Natural killer cell treated with Interleukin-12 subunit alpha and Interleukin-12 subunit beta and Interleukin-15 and Interleukin-18, amount 100 ng/mL, for 72 hours (primary cell): ENCODE results near the gene MND1. TPM values are rescaled to one million over a fixed set of nuclear protein-coding genes. Genes with fewer than 3 reads are reported as not detected.

Experiments used
- ATAC-seq, 2 donors: fragments of 150-1000 bp; cut with Tn5 transposase in 1 of 2; sonication (Bioruptor Pico), chemical (Tn5 transposase) in 1 of 2; 2 replicates each; pipeline ENCODE4 v1.10.0; 2021
- DNase-seq: peaks from one replicate; pipeline ENCODE4 v3.0.0; 2022; ENCODE audit warnings: low spot score
- H3K27ac Mint-ChIP-seq, 2 donors: 1 replicate in 1 of 2; 2 replicates in 1 of 2; pipeline ENCODE4 v1.8.0; 2022; ENCODE audit warnings: mixed read lengths in 2 of 2, mild to moderate bottlenecking in 1 of 2, moderate library complexity in 1 of 2
- H3K27me3 Mint-ChIP-seq, 2 donors: 1 replicate in 1 of 2; 2 replicates in 1 of 2; pipeline ENCODE4 v1.8.0; 2022; ENCODE audit warnings: mixed read lengths in 2 of 2
- H3K36me3 Mint-ChIP-seq: one replicate; pipeline ENCODE4 v1.8.0; 2022; ENCODE audit warnings: mixed read lengths
- H3K4me1 Mint-ChIP-seq, 2 donors: 1 replicate in 1 of 2; 2 replicates in 1 of 2; pipeline ENCODE4 v1.8.0; 2022; ENCODE audit warnings: low read depth in 2 of 2, mixed read lengths in 2 of 2, mild to moderate bottlenecking in 1 of 2
- H3K4me3 Mint-ChIP-seq: one replicate; pipeline ENCODE4 v1.8.0; 2022; ENCODE audit warnings: mixed read lengths
- H3K9me3 Mint-ChIP-seq: 2 replicates; pipeline ENCODE4 v1.8.0; 2022; ENCODE audit warnings: mixed read lengths
- total RNA-seq, 2 donors: library from RNA; stranded (reverse); gene quantifications; one replicate each; pipeline ENCODE4 v1.2.3, GENCODE V29; 2022

Gene MND1
- total RNA-seq, 2 donors from 2014 or later = 13.5 to 18.2 TPM

DNA sequence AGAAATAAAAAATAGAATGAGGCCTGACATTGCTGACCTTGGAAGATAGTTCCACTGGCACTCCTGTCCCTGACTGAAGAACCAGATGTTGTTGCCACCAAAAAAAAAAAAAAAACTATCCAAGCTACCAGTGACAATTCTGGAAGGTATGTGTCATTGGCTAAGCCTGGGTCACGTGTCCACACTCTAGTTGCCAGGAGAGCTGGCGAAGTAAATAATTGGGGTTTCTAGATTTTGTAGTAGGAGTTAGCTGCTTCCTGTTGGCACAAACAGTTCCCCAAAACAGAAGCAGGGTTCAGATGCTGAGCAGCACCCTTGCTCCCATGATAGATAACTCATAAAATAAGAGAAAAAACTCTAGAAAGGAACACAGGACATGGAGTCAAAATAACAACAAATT is 20.5 kb downstream of the MND1 start:
- DNase-seq = no peak
- Mint-ChIP-seq H3K4me3 (no peak overlapping the region), H3K27ac (no peak overlapping the region), H3K4me1 (peaks cover 5 to 6% of the 10 kb centered on the region in 2 donors), H3K9me3 (no peaks in the 10 kb centered on the region), H3K36me3 (peaks cover 10% of the 10 kb centered on the region), H3K27me3 (no peaks in the 10 kb centered on the region)
- ATAC-seq = no peak

DNA sequence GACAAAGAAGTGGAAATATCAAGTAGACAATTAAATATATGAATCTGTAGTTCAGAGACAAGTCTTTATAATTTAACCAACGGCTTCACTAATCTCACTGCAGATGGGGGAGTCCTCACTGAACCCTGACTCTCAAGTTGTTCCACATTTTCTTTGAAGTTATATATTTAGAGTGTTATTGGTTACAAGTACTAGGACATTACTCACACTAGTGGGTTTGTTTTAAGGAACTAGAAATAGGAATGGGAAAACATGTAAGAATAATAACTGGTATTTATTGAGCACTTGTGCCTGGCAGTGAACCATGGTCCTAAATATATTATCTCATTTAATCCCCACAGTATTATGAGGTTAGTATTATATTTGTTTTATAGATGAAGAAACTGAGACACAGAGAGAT is 22.0 kb downstream of the MND1 start:
- peaks cover 12% of the 10 kb centered on the region for H3K36me3 Mint-ChIP-seq

DNA sequence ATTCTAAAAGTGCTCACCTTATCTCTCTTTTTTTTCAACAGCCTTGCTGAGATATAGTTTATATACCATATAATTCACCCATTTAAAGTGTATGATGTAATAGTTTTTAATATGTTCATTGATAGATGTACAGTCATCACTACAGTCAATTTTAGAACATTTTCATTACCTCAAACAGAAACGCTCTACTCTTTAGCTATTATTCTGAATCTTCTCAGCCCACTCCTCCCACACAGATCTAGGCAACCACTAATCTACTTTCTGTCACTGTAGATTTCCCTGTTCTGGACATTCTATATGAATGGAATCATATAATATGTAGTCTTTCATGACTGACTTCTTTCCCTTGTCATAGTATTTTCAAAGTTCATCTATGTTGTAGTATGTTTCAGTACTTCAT is 22.6 kb downstream of the MND1 start:
- Mint-ChIP-seq H3K9me3 (no peaks in the 10 kb centered on the region), H3K36me3 (peaks cover 16% of the 10 kb centered on the region), H3K4me3 (no peak overlapping the region), H3K27me3 (no peaks in the 10 kb centered on the region), H3K27ac (no peak overlapping the region), H3K4me1 (peaks cover 6 to 11% of the 10 kb centered on the region in 2 donors)
- ATAC-seq (no peak), DNase-seq (no peak)

More for the DNA sequence above, 22.0 kb downstream of the MND1 start:
- H3K4me3 Mint-ChIP-seq = no peak overlapping the region
- H3K27me3 Mint-ChIP-seq = no peaks in the 10 kb centered on the region
- no peak for DNase-seq
- no peaks in the 10 kb centered on the region for H3K9me3 Mint-ChIP-seq
- ATAC-seq = no peak
- peaks cover 6% of the 10 kb centered on the region in 2 donors for H3K4me1 Mint-ChIP-seq
- no peak overlapping the region for H3K27ac Mint-ChIP-seq

DNA sequence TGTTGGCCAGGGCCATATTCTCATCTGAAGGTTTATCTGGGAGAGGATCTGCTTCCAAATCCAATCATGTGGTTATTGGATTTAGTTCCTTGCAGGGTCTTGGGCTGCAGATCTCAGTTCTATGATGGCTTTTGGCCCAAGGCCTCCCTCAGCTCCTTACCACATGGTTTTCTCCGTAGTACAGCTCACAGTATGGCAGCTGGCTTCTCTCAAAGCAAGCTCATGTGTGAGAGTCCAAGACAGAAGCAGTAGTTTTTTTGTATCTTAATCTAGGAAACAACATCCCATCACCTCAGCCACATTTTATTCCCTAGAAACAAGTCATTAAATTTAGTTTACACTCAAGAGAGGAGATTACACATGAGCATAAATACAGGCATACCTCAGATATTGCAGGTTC is 24.5 kb downstream of the MND1 start:
- ATAC-seq (no peak), DNase-seq (no peak)
- Mint-ChIP-seq H3K4me3 (no peak overlapping the region), H3K36me3 (peaks cover 22% of the 10 kb centered on the region), H3K9me3 (no peaks in the 10 kb centered on the region), H3K27me3 (no peaks in the 10 kb centered on the region), H3K4me1 (peaks cover 6 to 11% of the 10 kb centered on the region in 2 donors), H3K27ac (no peak overlapping the region)

DNA sequence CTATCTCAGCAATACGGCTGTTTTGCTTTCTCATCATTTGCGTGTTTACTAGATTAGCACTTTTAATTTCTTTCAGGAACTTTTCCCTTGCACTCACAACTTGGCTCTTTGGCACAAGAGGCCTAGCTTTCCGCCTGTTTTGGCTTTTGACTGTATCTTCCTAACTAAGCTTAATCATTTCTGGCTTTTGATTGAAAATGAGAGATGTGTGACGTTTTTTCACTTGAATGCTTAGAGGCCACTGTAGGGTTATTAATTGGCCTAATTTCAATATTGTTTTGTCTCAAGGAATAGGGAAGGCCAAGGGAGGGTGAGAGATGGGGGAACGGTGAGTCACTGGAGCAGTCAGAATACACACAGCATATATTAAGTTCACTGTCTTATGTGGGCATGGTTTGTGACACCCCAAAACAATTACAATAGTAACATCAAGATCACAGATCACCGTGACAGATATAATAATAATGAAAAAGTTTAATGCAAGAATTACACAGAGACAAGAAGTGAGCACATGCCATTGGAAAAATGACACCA is 27.3 kb downstream of the MND1 start:
- Mint-ChIP-seq H3K4me1 (peaks cover 4 to 11% of the 10 kb centered on the region in 2 donors), H3K27ac (no peak overlapping the region), H3K27me3 (no peaks in the 10 kb centered on the region), H3K9me3 (no peaks in the 10 kb centered on the region), H3K36me3 (peaks cover 22% of the 10 kb centered on the region), H3K4me3 (no peak overlapping the region)
- ATAC-seq (peak in 1 of 2 donors; percentile 71), DNase-seq (no peak)

DNA sequence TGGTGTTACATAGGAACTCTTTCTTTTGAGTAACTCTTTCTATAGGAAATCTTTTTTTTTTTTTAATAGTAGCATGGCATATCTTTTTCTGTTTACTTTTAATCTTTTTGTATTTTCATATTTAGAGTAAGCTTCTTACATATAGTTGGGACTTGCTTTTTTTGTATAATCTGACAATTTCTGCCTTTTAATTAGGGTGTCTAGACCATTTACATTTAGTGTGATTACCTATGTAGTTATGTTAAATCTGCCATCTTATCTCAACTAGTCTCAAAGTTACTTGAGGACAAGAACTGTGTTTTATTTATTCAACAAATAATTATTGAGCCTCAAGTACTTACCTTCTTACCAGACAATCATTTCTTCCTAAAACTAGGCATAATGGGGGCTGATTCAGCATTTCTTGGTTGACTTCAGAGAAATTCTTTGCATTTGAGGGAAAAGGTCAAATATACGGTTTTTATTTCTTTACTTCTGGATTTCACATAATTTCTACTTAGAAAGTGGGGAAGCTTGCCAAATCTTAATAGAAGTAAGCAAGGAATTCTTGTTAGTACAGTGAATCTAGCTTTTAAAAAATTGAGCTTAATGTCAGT is 28.6 kb downstream of the MND1 start:
- Mint-ChIP-seq H3K9me3 (no peaks in the 10 kb centered on the region), H3K4me1 (peaks cover 2 to 6% of the 10 kb centered on the region in 2 donors), H3K27ac (no peak overlapping the region), H3K36me3 (peaks cover 16% of the 10 kb centered on the region), H3K4me3 (no peak overlapping the region), H3K27me3 (no peaks in the 10 kb centered on the region)
- ATAC-seq (no peak), DNase-seq (no peak)

DNA sequence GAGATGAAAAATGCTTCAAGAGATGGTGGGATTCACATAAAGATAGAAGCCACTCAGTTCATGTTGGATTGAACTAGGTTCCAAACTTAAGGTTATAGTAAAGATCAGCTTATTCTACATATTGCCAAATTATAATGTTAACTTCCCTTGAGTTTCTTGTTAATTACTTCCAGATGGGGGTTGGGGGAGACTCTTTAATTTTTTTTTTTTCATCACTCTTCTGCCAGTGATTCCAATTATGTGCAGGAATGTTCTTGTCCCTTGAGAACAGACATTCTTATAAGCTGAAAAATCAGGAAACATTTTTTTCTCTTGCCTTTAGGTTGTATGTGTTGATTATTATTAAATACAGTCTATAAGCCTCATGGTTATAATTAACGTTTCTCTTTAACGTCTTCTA is 30.0 kb downstream of the MND1 start:
- no peak for DNase-seq
- H3K27me3 Mint-ChIP-seq = no peaks in the 10 kb centered on the region
- peaks cover 5 to 6% of the 10 kb centered on the region in 2 donors for H3K4me1 Mint-ChIP-seq
- no peaks in the 10 kb centered on the region for H3K9me3 Mint-ChIP-seq
- ATAC-seq = no peak
- peaks cover 12% of the 10 kb centered on the region for H3K36me3 Mint-ChIP-seq
- no peak overlapping the region for H3K4me3 Mint-ChIP-seq
- H3K27ac Mint-ChIP-seq = no peak overlapping the region

DNA sequence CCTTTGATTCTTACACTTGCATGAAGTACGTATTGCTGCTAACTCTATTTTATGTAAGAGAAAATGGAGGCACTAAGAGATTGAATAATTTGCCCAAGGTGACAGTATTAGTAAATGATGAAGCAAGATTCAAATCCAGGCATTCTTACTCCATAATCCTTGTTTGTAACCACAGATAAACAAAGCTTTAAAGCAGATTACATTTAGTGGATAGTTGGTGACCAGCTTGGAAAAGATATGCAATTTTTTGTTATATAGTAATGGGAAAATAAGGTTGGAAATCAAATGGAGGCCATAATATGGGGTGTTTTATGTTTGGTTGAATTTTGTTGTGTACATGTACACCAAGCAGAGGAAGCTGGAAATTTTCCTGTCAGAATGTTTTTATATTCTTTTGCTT is 30.8 kb downstream of the MND1 start:
- Mint-ChIP-seq H3K27me3 (no peaks in the 10 kb centered on the region), H3K4me3 (no peak overlapping the region), H3K4me1 (peaks cover 5 to 6% of the 10 kb centered on the region in 2 donors), H3K9me3 (no peaks in the 10 kb centered on the region), H3K27ac (no peak overlapping the region), H3K36me3 (peaks cover 12% of the 10 kb centered on the region)
- ATAC-seq (no peak), DNase-seq (no peak)

DNA sequence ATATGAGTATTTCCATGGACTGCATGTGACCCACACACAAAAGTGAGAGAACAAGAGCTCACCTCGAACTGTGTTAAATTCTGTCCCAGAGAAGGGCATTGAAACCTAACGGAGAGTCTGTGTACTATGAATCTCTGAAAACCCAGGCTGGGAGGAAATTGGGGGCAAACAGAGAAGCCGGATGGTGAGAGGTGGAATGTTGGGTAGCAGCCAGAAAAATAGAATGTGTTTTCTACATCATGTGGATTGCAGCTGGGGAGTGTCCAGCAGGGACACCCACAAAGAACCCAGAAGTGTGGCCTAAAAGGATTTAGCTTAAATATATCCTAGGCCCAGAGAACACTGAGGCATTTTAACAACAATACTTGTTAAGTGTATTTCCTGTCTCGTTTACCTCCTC is 38.6 kb downstream of the MND1 start:
- Mint-ChIP-seq H3K9me3 (no peaks in the 10 kb centered on the region), H3K36me3 (no peaks in the 10 kb centered on the region), H3K27me3 (no peaks in the 10 kb centered on the region), H3K4me1 (peaks cover 0 to 5% of the 10 kb centered on the region in 2 donors), H3K4me3 (no peak overlapping the region), H3K27ac (no peak overlapping the region)
- ATAC-seq = no peak
- DNase-seq = no peak

DNA sequence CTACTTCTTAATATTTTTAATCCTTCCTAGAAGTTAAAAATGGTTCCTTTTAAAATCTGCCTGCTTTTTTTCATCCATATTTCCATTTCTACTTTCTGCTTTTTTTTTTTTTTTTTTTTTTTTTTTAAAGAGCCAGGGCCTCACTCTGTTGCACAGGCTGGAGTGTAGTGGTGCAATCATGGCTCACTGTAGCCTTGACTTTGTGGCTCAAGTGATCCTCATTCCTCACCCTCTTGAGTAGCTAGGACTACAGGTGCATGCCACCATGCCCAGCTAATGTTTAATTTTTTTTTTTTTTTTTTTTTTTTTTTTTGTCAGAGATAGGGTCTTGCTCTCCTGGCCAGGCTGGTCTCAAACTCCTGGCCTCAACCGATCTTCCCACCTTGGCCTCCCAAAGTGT is 39.7 kb downstream of the MND1 start:
- ATAC-seq (no peak), DNase-seq (no peak)
- Mint-ChIP-seq H3K27me3 (no peaks in the 10 kb centered on the region), H3K27ac (no peak overlapping the region), H3K4me3 (no peak overlapping the region), H3K4me1 (no peaks in the 10 kb centered on the region), H3K36me3 (no peaks in the 10 kb centered on the region), H3K9me3 (no peaks in the 10 kb centered on the region)

DNA sequence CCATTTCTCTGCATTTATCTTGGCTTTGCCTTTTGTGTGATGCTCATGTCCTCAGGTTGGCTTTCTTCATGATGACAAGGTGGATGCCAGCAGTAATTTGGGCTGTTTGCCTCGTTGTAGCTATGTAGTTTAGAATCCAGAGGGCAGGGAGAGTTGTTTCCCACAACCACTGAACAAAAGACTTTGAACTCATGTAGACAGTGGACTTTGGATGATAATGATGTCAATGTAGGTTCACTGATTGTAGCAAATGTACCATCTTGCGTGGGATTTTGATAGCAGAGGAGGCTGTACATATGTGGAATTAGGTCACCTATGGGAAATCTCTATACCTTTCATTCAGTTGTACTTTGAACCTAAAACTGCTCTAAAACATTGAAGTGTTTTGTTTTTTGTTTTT is 41.3 kb downstream of the MND1 start:
- Mint-ChIP-seq H3K36me3 (no peaks in the 10 kb centered on the region), H3K4me1 (no peaks in the 10 kb centered on the region), H3K27me3 (no peaks in the 10 kb centered on the region), H3K4me3 (no peak overlapping the region), H3K9me3 (no peaks in the 10 kb centered on the region), H3K27ac (no peak overlapping the region)
- no peak for DNase-seq
- no peak for ATAC-seq

DNA sequence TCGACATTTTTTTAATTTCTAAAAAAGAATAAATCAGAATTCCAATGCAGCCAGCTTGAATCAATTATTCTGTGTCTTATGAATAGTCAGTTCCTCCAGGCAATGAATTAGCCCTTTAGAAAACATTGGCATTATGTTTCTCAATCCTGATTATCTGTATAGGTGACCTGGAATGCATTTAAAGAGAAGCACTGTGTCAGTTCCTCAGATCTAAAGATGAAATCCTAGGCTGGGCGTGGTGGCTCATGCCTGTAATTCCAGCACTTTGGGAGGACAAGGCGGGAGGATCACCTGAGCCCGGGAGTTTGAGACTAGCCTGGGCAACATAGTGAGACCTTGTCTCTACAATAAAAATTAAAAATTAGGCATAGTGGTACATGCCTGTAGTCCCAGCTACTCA is 43.5 kb downstream of the MND1 start:
- Mint-ChIP-seq H3K4me1 (no peaks in the 10 kb centered on the region), H3K36me3 (no peaks in the 10 kb centered on the region), H3K9me3 (no peaks in the 10 kb centered on the region), H3K27ac (no peak overlapping the region), H3K27me3 (no peaks in the 10 kb centered on the region), H3K4me3 (no peak overlapping the region)
- no peak for ATAC-seq
- no peak for DNase-seq

DNA sequence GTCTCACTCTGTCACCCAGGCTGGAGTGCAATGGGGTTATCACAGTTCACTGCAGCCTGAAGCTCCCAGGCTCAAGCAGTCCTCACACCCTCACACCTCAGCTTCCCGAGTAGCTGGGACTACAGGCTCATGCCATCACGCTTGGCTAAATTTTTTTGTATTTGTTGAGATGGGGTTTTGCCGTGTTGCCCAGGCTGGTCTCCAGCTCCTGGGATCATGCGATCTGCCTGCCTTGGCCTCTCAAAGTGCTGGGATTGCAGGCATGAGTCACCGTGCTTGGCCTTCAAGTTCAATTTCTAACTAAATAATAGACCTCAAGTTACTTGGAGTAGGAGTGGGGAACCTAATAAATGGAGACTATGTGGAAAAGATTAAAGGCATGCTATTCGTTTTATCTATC is 48.9 kb downstream of the MND1 start:
- no peak overlapping the region for H3K27ac Mint-ChIP-seq
- no peak for DNase-seq
- no peak overlapping the region for H3K4me3 Mint-ChIP-seq
- H3K27me3 Mint-ChIP-seq = no peaks in the 10 kb centered on the region
- no peaks in the 10 kb centered on the region for H3K9me3 Mint-ChIP-seq
- no peaks in the 10 kb centered on the region for H3K36me3 Mint-ChIP-seq
- no peak for ATAC-seq
- no peaks in the 10 kb centered on the region for H3K4me1 Mint-ChIP-seq

DNA sequence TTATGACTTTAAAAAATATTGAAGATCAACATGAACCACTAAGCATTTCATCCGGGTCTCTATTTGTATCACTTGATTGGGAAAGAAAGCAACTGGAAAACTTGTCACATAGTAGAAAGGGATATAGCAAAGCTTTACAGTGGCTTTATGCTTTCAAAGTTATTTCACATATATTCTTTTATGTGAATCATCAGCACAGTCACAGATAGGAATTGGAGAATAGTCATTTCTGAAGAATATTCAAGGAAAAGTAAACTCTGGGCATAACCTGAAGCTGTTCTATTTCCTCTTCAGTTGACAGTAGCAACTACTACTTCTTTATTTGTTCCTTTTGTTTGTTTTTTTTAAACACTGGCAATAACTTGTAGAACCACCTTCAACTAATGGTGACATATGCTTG is 50.5 kb downstream of the MND1 start:
- ATAC-seq = no peak
- H3K4me1 Mint-ChIP-seq = no peaks in the 10 kb centered on the region
- no peaks in the 10 kb centered on the region for H3K9me3 Mint-ChIP-seq
- no peak overlapping the region for H3K4me3 Mint-ChIP-seq
- no peak overlapping the region for H3K27ac Mint-ChIP-seq
- DNase-seq = no peak
- no peaks in the 10 kb centered on the region for H3K27me3 Mint-ChIP-seq
- no peaks in the 10 kb centered on the region for H3K36me3 Mint-ChIP-seq

DNA sequence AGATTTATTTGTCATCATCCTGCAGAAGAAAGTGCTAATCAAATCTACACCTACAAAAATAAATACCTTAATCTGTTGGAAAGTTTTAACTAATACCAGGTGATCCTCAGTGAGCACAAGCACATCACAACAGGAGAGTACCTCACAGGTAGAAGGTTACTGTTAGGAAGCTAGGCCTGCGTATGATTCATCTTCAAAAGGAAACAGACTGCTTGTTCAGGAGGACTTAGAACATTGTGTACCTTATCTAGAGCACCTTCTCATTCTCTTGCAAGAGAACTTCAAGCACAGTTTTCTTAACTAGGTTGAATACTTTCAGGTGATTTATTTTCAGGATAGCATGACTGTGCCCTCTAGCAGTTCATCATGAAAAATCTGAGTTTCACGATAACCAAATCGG is 54.2 kb downstream of the MND1 start:
- no peak for DNase-seq

More for the DNA sequence above, 54.2 kb downstream of the MND1 start:
- Mint-ChIP-seq H3K27me3 (no peaks in the 10 kb centered on the region), H3K27ac (no peak overlapping the region), H3K4me3 (no peak overlapping the region), H3K4me1 (no peaks in the 10 kb centered on the region), H3K36me3 (no peaks in the 10 kb centered on the region), H3K9me3 (no peaks in the 10 kb centered on the region)
- no peak for ATAC-seq
